GM13977 (cell line): ENCODE measurements around the gene SLC19A3.
A peak's percentile ranks its signal among the peaks of the same experiment; 100 is the strongest.
"Not testable (repeated sequence)": the region's sequence is repeated elsewhere in the genome, so short reads cannot be mapped to it uniquely, and the experiment has no call there.

Experiments used
- DNase-seq: peaks from one replicate; pipeline ENCODE4 v3.0.0; 2012; ENCODE audit warnings: low spot score
- CTCF ChIP-seq: IDR thresholded peaks from 2 replicates; pipeline ENCODE4 v1.5.1; 2012; ENCODE audit warnings: mild to moderate bottlenecking, control low read depth; ENCODE audit not compliant: insufficient read depth; ENCODE audit errors: extremely low read depth, missing control alignments
- in situ Hi-C: fragments of 300-500 bp; cut with MboI; formaldehyde crosslinking; loops from one replicate; pipeline ENCODE4 v1.12.0; 2022; ENCODE audit warnings: low sequenced_read_pairs, low pct_unique_long_range_greater_than_20kb, mixed read lengths, inconsistent platforms; ENCODE audit not compliant: unreplicated experiment

The SLC19A3 gene

GRCh38 chr2:227717687-227718567 is at the start of gene SLC19A3:
Gene SLC19A3 (minus strand): TSS chr2:227718028. CDS start chr2:227702318, 15,710 bp downstream.
- DNase-seq, result no peak
- TF ChIP-seq CTCF, result no peak
- in situ Hi-C loops, result no loop called here

DNA sequence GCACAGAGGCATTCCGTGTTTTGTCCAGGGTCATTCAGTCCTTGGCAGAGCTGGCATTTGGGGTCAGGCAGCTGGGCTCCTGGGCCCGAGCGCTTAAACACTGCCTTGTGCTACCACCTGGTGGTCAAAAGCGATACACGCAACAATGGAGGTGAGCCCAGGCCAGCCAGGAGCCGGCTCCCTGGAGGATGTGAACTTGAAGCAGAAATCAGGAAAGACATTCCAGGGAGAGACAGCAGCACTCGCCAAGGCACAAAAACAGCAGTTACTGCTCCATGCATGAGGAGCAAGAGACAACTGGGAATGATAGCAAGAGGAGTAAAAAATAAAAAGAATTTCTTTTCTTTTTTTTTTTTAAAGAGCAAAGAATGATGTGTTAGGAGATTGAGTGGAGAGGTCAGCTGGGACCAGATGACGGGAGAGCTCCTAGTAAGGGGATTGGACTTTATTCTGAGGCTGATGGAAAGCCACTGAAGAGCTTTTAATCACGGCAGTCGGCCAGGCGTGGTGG is 48.6 kb upstream of the SLC19A3 start:
- peak; percentile 82 for DNase-seq
- peak; percentile 78 for TF ChIP-seq CTCF
- in situ Hi-C loops, result loop anchor here (25.0 kb wide), 2 partner anchors 279 to 629 kb away; no protein-coding TSS in a partner anchor

GRCh38 chr2:227765788-227766372 is 48.1 kb upstream of the SLC19A3 start:
- in situ Hi-C loops, result loop anchor here (25.0 kb wide), 2 partner anchors 279 to 629 kb away; no protein-coding TSS in a partner anchor
- DNase-seq, result no peak
- TF ChIP-seq CTCF, result no peak

DNA sequence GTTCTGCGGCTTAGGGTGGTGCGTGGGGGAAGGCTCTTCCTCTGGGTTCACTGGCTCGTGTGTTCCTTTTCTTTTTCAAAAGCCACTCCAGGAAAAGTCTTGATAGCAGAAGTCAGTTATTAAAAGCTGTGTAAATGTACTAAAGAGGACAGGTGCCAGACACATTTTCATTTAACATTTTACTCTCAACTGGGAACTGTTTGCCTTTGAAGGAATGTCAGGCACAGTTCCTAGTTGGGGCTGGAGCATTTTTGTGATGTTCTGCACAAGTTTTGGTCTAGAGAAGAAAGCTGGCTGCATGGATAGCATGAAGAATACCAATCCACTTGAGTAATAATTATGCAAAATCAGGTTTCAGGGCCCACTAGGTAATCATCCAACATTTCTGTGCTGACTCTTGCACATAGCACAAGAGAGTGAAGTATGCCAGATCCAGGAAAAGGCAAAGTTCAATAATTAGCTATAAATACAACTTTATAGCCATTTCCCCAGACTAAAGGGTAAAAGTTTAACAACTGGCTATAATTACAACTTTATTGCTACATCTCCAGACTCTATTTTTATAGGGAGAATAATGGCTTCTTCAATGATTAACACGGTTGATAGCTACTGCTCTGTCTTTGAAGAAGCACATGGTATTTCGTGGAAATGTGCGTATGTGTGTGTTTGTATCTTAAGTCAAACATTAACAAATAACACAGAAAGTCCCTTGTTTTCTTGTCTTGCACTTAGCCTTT is 44.1 kb upstream of the SLC19A3 start:
- in situ Hi-C loops, result loop anchor here (25.0 kb wide), 2 partner anchors 275 to 625 kb away; no protein-coding TSS in a partner anchor
- no peak for TF ChIP-seq CTCF
- DNase-seq, result no peak

DNA sequence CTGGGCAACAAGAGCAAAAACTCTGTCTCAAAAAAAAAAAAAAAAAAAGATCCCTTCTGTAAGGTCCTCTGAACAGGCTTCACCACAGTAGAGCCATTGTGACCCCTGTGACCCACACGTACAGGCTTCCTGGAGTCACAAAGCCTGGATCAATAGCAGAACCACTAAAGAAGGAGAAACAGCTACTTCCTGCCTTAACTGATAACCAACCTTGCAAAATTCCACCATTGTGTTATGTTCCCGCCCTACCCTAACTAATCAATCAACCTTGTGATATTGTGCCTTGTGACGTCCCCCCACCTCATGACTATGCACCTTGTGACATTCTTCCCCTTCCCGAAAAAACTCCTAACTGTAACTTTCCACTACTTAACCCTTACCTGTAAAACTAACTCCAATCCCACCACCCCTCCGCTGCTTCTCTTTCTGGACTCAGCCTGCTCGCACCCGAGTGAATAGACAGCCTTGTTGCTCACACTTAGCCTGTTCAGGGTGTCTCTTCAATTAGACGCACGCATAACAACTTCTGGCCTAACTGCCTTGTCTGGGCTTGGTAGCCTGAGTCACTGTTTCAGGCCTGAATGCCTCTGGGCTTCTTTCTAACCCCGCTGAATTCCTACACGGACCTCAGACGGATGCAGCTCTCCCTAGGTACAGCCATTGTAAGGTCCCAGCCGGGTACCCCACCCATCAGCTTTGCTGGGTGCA is 41.7 kb upstream of the SLC19A3 start:
- in situ Hi-C loops, result loop anchor here (25.0 kb wide), 2 partner anchors 272 to 622 kb away; no protein-coding TSS in a partner anchor
- no peak for TF ChIP-seq CTCF
- DNase-seq, result no peak

GRCh38 chr2:227756261-227756660 is 38.4 kb upstream of the SLC19A3 start:
- not testable (repeated sequence) for DNase-seq
- in situ Hi-C loops, result loop anchor here (25.0 kb wide), 2 partner anchors 269 to 619 kb away; no protein-coding TSS in a partner anchor
